GM10847 (cell line): Measurements from ENCODE around the gene CLEC1A.

Experiments used
- POLR2A ChIP-seq: IDR thresholded peaks from 2 replicates; pipeline ENCODE4 v1.6.1; 2011; ENCODE audit not compliant: insufficient read length; ENCODE audit errors: extremely low read depth

The CLEC1A gene

DNA sequence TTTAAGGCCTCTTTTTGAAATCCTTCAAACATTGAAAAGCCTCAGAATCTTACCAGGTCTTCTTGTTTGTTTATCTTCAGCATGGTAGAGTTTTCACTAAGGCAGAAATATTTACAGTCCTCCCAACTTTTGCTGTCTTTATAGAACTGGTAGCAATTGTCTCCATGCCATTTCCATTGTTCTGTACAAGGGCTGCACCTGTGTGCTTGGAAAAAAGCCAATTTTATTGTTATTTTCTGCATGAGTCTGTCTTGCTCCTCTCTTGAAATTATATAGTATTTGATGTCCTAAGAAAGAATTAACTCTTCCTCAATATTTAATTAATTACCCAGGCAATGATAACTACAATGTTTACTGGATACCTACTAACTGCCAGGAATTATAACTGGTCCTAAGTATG, 23.3 kb downstream of the CLEC1A start:
- no peak for TF ChIP-seq POLR2A

DNA sequence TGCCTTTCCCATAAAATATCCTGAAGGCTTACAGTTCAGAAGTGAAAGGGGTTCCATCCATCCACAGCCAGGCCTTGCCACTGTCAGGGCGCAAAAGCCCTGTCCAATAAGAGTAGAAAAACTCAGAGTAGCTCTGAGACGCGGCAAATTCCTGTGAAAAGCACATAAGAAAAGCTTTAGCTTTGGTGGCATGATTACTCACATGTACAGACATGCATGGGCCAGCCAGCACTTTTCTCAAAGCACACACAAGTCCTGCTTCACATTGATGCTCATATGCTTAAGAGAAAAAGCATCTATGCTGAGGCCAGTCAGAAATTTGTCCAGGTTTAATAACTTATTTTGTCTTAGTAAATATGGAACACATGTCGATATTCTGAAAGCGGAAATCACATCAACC, 25.5 kb downstream of the CLEC1A start:
- TF ChIP-seq POLR2A = no peak

DNA sequence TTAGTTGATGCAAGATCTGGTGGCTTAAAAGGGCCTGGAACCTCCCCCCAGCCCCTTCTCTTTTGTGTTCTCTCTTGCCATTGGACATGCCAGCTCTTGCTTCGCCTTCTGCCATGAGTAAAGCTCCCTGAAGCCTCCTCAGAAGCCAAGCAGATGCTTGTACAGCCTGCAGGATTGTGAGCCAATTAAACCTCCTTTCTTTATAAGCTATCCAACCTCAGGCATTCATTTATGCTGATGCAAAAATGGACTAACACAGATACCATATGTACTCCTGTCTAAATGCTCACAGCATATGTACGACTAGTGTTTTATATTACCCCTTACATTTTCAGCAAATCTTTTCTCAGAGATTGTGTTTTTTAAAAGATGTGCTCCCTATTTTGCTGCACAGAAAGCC, 26.7 kb downstream of the CLEC1A start:
- TF ChIP-seq POLR2A = no peak

DNA sequence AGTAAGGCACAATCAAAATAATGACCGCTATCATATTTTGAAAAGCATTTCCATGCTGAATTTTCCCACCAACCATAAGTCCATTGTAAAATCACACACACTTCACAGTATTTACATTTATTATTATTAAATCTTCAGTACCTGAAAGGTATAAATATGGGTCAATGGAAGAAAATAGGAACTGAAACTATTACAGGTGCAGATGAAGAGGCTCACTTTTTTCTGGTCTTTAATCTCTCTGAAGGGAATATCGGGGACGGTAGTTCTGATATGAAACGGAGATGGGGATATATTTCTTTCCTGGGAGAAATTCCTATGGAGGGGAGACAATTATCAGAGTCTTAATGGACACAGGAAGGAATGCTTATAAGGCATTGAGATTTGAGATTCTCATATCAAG, 28.4 kb downstream of the CLEC1A start:
- TF ChIP-seq POLR2A = no peak

DNA sequence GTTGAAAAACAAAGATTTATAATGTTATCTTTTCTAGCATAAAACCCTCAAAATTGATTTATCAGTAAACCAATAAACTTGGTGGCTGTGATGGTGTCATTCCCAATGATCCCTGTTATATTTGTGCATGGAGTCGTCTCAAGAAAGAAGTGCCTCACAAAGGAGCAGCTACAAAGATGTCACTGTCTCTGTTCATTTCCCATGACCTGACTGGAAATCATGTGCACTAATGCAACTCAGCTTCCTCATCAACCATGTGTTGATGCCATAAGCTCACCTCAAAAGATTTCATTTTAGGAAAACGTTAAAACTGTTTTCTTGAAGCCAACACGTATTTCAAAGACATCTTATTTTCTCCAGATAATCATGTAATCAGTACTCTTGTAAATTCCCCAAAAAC, 28.8 kb downstream of the CLEC1A start:
- TF ChIP-seq POLR2A = no peak

DNA sequence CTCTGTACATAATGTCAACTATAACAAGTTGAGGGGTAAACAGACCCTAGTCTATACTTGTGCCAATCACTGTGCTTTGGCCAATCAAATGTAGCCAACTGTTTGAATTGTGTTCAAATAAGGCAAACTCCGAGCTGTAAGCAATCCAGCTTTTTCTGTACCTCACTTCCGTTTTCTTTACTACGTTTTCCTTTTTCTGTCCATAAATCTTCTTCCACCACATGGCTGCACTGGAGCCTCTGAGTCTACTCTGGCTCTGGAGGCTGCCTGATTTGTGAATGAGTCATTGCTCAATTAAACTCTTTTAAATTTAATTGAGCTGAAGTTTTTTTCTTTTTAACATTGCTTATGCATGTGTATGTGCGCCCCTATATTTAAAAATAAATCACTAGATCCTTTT, 29.7 kb downstream of the CLEC1A start:
- no peak for TF ChIP-seq POLR2A

DNA sequence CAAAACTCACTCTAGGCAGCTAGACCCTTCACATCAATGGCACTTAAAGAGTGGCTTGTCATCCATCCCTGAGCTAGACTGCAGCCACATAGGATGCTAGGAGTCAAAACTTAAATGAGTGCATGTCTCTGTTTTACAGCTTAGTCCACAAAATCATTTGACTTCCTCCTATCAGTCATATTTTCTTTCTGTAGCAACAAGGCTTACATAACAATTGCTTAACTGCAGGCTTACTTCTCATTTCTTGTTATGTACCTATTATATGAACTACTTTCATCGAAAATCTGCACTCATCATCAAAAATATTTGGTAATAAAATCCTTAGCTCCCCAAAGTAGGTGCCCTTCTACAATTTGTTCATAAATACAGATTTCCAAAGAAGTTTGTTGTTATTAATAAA, 30.1 kb downstream of the CLEC1A start:
- no peak for TF ChIP-seq POLR2A

DNA sequence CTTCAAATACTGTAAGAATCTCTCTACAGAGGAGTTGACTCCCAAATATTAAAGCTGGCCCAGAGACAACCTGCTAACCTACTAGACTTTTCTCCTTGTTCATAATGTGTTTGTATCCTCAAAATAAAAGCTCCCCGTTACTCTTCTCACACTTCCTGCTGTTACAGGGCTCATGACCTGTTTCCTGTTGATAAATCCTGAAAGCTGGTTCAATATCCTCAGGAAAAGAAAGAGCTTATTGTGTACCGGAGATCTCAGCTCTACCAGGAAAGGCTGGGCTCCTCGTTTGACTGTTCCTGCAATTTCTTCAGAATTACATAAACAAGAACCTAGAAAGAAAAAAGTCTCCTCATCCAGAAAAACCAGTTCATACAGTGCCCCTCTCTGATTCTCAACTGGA, 30.8 kb downstream of the CLEC1A start:
- TF ChIP-seq POLR2A = no peak

DNA sequence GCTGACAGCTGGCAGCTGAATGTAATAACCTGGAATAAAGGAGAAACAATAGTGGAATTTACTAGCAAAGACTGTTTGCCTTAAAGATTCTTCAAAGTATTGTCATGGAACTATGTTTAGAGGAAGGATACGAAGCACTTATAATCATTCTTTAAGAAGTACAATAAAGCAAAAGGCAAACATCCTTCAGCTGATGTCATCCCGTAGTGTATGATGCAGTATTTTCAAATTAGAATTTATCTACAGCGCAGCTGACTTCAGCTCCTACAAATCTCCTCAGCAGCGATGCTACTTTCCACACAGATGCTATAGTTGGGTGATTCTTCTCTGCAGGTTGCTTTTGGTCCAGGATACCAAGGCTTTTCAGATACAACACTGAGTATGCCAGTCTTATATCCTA, 31.5 kb downstream of the CLEC1A start:
- TF ChIP-seq POLR2A = no peak

DNA sequence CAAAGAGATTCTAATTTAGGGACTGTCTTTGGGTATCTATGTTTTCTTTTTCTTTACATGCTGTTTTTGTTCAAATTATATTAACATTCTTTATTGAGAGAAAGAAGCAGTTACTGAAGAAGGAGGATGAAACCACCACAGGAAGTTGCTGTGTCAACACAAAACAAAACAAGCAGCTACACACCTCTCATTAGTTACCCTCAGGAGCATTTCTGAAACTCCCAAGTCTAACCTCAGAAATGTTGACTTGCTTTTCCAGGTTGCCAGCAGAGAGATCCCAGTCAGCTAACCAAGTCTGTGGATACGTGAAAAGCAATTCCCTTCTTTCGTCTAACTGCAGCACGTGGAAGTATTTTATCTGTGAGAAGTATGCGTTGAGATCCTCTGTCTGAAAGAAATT, 33.5 kb downstream of the CLEC1A start:
- no peak for TF ChIP-seq POLR2A

DNA sequence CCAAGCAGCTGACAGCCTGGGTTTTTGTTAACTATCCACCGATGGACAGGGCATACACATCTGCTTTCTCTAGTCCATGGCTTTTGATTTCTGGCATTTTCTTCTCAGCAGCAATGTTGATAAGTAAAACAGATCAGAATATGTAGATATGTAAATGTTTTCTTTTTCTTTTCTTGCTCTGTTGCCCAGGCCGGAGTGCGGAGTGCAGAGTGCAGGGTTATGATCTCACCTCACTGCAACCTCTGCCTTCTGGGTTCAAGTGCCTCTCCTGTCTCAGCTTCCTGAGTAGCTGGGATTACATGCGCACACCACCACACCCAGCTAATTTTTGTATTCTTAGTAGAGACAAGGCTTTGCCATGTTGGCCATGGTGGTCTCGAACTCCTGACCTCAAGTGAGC, 40.4 kb downstream of the CLEC1A start:
- TF ChIP-seq POLR2A = no peak

DNA sequence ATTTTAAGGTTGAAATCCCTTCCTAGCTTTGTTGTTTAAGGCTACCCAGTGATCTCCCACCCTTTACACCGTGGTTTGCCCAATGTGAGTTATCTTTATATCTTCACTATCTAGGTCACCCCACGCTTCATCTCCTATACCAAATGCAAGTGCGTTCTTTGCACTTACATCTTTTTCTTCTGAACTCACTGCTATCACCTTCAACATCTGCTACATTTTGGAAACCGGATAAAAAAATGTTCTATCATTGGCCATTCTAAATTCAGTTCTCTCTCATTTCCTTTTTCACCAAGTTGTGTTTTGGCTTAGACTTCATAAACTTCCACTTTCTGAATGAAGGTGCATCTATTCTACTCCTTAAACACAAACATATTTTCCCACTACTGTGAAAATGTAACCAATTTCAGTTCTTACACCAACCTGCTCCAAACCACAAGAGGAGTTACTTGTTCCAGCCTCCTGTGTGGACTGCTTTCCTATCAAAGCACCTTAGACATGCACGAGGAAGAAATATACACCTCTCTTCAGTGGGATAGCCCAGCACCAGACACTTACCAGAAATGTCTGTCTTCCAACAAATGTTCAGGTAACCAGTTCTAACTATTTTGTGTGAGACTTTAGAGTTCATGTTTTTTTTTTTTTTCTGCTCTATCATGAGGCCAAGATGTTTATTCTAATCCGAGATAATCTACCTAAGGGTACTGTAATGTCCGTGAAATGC, 46.4 kb downstream of the CLEC1A start:
- TF ChIP-seq POLR2A = no peak

DNA sequence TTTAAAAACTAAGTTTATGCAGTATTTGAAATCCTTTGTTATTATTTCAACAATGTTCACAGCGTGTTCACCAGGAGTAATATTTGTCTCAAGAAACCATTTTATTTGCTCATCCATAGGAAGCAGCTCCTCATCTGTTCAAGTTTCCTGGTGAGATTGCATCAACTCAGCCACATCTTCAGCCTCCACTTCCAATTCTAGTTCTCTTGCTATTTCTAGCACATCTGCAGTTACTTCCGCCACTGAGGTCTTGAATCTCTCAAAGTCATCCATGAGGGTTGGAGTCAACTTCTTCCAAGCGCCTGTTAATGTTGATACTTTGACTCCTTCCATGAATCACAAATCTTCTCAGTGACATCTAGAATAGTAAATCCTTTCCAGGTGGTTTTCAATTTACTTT, 50.3 kb downstream of the CLEC1A start:
- no peak for TF ChIP-seq POLR2A

DNA sequence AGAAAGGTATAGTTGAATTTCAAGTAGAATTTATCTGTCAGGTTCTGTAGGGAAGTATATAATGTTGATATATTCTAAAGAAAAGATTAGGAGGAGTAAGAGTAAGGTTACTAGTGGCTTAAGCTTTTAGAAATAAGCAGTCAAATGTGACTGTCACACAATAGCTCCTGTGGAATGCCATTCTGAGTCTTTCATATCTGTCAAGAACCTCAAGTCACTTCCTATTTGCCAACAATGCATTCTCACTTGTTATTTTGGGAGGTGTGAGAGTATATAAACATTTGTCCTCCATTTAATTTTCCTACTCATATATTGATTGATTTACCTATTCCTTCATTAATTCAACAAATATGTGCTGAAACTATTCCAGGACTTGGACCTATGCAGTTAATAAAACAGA, 56.6 kb downstream of the CLEC1A start:
- TF ChIP-seq POLR2A = no peak

DNA sequence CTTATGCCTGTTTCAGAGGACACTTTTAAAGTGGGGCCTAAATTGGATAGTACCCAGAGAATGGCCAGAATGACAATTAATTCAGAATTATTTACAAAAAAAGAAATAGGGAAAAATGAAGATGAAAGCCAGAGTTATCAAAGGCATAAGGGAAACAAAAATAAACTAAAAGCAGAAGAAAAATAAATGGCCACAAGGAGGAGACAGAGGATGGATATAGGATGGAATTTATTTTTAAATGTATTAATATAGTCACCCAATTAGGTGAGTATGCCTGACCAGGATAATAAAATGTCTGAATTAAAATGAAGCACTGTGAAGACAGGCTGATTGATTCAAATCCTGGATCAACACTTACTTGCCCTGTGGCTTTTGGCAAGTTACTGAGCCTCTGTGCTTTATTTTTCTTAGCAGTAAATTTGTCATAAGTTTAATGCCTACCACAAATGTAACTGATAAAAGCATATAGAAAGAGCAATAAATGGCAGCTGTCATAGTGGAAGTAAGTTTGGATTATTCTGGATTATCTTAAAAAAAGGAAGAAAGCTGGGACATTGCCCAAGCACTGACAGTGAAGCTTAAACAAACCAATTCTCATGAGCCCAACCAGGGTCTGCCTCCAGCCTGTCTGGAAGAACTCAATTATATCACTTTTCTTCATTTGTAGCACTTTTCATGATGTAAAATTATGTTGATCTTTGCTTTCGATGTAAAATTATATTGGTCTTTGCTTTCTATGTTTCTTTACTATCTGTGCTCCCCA, 64.8 kb downstream of the CLEC1A start:
- TF ChIP-seq POLR2A = no peak

DNA sequence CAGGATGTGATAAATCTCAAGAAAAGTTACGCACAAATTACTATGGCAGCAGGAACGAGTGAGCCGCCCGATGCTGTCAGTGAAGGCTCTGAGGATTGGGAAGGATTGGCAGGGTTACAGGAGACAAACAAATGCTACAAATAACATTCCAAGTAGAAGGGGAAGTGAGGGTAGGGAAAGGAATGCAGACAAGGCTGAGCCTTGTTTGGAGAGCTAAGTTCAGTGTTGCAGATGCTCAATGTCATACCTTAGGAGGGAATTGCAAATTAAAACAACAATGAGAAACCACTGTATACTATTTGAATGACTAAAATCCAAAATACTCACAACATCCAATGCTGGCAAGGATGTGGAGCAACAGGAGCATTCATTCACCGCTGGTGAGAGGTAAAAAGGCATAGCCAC, 67.0 kb downstream of the CLEC1A start:
- no peak for TF ChIP-seq POLR2A

DNA sequence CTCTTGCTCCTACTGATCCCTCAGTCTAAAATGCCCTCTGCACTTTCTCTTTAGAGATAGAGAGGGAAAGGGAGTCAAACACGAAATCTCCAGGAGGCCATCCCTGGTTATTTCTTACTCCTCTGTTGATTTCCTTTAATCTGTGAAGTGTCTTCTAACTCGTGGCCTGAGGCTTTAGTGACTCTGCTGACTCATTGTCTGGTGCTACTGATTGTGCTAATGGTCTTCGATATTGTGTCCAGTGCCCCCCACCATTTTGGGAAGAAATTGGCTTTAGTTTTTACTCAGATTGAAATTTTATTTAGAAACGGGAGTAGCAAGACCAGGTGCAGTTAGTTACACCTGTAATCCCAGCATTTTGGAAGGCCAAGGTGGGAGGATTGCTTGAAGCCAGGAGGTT, 67.5 kb downstream of the CLEC1A start:
- no peak for TF ChIP-seq POLR2A
